LHCN-M2 (cell line): ENCODE data around the gene OSER1. TPM values are rescaled to one million over a fixed set of nuclear protein-coding genes. Genes with fewer than 3 reads are reported as not detected.
A peak's percentile ranks its signal among the peaks of the same experiment; 100 is the strongest.

Experiments used
- DNase-seq: peaks from one replicate; pipeline ENCODE4 v3.0.0-alpha.2; 2012; ENCODE audit warnings: low read depth
- total RNA-seq: library from RNA; depleted of rRNA; stranded (reverse); fragments of >200 nt; gene quantifications from 2 replicates; pipeline ENCODE4 v1.2.3, GENCODE V29; 2014

The OSER1 gene
- total RNA-seq, 1 experiment from 2014 or later: 35.5 TPM

DNA sequence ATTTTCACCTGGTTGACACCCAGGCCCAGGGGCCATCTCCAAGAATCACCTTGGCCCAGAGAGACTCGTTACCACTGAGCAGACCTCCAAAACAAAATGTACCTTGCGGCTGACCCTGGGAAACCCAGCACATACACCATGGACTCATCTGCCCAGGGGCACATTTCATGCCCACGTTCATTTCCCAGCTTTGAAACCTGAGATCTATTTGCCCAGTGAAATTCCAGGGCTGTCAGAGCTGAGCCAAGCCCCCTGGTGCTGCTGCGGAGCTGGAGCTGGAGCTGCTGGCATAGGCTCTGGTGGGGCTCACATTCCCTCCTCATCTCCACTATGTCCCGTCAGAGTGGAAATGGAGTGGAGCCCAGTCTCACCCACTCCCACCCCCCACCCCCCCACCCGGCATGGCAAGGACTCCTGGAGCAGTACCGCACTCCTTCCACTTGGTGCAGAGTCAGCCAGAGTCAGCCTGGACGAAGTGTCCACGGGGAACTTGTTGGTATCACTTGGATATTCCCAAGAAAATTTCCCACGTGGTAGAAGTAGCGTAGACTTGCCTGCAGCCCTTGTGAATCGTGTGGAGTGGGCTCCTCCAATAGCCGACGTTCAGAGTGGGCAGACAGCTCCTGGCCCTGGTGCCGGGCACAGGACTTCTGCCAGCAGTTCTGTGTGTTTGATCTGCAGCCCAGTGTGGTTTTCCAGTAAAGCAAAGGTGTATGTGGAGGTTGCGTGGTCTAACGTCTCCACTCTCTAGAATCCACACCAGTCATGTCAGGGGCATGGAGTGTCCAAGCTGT, 18.1 kb upstream of the OSER1 start:
- no peak for DNase-seq

DNA sequence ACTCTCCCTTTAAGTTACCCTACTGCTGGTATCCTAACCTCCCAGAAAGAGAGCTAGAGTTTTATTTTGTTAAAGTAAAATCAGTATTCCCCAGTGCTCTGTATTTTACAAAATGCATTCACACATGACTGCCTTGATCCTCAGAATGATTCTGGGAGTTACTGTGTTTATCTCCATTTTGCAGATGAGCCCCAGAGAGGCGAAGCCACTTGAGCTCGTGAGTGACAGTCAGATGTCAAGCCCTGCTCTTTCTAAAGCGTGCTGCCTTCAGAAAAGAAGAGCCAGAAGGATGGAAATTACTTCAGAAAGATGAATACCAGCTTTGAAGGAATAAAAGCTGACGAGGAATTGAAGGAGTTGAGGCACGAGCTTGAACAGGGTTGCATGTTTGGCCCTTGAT, 14.1 kb upstream of the OSER1 start:
- DNase-seq: no peak

DNA sequence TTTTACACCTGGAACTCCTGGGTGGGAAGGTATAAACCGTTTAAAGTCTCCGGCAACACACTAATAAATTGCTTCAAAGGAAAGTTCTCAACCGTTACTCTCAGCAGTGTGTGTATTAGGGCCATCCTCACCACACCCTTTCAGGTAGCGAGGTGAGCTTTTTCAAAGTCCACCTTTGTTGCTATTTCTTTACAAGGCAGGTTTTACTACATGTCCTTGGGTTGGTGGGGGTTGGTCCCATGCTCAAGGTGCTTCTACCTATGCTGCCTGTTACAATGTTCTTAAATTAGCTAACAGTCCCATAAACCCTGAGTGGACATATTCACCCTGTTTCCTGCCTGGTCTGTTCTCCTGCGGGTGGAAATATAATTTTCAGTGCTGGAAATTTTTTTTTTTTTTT, 13.2 kb upstream of the OSER1 start:
- no peak for DNase-seq

DNA sequence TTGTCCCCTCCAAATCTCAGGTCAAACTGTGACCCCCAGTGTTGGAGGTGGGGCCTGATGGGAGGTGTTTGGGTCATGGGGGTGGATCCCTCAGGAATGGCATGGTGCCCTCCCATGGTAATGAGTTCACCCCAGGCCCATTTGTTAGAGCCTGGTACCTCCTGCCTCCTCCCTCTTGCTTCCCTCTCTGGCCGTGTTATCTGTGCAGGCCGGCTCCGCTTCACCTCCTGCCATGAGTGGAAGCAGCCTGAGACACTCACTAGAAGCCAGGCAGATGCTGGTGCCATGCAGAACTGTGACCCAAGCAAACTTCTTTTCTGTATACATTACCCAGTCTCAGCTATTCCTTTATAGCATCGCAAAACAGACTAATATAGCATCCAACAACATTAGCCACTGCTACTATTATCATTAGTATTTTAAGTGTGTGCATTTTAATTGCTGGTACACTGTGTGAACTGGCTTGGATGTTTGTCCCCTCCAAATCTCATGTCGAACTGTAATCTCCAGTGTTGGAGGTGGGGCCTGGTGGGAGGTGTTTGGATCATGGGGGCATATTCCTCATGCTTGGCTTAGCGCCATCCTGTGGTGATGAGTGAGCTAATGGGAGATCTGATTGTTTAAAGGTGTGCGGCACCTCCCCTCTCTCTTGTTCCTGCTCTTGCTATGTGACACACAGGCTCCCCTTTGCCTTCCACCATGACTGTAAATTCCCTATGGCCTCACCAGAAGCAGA, 12.2 kb upstream of the OSER1 start:
- no peak for DNase-seq

DNA sequence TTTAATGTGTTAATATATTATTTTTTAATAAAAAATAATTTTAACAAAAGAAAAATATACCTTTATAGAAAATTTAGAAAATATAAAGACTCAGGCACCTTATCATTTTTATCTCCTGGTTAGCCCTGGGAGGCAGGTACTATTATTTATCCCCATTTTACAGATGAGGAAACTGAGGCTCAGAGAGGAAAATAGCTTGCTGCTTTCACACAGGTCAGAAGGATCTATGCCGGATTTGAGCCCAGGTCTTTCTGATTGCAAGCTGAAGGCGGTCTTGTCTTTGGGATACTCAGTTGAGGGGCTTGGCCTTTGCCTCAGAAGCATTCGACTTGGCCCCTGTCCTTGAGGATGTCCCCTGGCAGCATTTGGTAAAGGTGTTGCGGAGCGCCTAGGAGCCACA, 11.5 kb upstream of the OSER1 start:
- DNase-seq: no peak

DNA sequence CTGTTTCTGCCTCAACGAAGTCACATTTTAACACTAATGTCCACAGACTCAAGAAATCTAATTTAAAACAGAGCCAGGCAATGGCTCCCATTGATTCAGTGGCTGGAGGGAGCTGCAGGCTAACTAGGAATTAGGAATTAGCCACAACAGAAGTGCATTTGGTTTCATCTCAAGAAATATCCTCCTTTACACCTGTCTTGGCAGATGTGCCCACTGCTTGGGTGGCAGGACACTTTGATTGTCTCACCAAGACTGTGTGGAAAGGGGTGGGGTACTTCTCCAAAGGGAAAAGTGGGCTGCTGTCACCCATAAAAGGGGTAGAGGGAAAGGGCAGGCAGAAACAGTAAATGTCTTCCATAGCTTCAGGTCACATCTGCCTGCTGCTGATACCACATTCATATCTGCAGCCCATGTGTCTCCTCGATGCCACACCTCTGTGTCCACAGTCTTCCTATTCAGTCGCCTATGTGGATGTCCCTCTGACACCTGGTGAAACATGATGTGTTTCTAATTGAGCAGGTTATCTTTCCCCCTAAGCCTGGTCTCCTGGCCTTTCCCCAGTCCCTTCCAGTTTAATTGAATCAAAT, 10.9 kb upstream of the OSER1 start:
- no peak for DNase-seq

DNA sequence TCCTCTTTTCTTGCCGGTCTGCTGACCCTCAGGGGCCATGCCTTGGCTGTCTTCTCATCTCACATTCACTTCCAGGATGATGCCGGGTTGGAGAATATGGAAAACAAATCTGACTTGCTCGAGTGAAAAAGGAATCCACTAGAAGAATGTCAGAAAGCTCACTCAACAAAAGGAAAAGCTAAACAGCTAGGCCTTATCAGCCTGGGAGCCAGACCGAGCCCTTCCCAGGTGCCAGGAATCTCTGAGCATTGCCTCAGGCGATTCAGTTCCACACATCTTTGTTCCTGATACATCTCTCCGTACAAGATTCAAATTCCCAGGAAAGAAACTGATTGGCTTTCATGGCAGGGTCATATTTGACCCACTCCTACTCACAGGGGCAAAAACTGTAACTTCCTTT, 9.2 kb upstream of the OSER1 start:
- DNase-seq: no peak

DNA sequence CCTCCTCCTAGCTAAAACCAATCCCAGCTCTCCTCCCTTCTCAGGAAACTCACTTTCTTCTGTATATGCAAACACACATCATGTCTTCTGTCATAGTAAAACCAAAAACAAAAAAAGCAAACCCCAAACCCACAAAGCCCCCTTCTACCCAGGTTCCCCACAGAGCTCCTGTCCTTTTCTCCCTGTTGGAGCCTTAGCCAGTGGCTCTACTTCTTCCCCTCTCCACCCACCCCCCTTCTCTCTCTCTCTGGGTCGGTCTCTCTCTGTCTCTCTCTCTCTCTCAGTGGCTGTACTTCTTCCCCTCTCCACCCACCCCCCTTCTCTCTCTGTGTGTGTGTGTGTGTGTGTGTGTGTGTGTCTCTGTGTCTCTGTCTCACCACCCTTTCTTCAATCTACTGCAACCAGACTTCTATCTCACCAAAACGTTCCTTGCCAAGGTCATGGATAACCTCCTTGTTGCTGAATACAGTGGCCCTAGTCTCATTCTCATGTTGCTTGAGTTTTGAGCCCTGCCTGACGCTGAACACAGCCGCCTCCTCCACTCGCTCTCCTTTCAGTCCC, 8.7 kb upstream of the OSER1 start:
- DNase-seq: no peak

DNA sequence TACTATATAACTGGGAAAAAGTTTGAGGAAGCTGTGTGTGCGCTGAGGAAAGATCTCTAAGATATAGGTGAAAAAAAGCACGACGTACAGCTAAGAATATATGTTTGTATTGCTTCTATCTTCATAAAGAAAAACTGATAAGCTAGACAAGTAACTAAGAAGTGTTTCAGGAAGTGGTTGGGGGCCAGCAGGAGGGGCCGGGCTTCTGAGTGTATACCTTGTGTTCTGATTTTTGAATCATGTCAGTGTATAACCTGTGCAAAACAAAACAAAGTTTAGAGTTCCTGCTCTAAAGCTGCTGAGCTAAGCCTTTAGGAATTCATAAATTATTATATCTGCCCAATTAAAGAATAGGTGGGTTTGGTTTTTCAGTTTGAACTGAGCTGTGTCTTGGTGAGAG, 7.9 kb upstream of the OSER1 start:
- DNase-seq: no peak

DNA sequence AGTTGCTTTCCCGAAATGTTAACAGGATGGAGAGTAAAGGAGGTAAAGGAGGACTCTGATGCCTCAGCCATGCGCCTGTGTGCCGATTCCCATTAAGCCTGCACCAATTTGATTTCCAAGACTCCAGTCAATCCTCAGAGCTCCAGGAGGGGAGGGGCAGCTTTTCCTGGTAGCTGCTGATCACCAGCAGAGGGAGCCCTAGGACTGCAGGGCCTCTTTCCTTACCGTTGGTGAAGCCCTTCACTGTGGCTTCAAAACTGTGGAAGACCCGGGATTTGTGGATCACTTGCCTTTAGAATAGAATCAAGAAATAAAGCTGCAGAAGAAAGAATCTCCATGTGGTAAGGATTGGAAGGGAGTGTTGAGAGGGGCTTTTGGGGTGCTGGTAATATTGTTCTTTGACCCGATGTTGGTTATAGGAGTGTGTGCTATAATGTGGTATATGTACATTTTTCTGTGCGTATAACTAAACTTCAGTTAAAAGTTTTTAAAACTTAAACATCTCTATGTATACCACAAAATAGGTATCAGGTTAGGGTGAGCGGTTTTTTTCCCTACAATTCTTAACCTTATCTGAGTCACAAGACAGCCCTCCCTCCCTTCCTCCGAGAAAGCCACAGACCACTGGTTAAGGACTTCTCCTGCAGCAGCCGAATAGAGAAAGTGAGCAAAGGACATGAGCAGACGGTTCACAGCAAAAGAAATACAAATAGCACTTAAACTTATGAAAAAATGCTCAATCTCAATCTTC, 6.9 kb upstream of the OSER1 start:
- DNase-seq: peak; percentile 65

DNA sequence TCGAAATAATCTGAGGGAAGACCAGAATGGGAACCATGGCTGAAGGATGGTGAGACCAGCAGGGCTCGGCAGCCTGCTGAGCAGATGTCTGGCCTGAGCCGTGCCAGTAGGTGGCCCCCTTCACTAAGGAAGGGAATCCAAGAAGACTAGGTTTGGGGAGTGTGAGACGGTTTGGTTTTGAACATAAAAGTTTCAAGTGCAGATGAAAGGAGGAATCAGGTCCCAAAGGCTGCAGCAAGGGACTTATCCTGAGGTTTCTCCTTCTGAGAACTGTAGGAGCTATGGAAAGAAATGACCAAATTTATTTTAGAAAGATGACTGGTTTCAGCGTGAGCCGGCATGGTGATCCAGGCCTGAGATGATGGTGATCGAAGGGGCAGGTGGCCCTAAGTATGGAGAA, 4.6 kb upstream of the OSER1 start:
- peak; percentile 62 for DNase-seq

DNA sequence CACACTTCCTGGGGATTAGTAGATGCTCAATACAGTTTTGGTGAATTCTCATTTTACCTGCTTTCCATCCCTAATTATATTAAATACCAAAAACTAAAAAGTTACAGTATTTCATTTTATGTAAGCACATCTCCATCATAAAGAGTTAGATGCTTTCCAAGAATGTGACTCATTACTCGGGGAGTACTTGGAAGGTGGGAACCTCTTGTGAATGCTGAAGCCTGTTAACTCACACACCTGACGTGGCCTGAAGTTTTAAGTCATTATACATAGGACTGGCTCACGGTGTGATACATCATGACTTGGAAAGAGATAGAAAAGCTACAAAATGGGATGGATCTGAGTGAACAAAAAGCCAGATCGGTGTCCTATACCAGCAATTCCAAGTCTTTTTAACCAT, 2.2 kb upstream of the OSER1 start:
- DNase-seq: no peak

DNA sequence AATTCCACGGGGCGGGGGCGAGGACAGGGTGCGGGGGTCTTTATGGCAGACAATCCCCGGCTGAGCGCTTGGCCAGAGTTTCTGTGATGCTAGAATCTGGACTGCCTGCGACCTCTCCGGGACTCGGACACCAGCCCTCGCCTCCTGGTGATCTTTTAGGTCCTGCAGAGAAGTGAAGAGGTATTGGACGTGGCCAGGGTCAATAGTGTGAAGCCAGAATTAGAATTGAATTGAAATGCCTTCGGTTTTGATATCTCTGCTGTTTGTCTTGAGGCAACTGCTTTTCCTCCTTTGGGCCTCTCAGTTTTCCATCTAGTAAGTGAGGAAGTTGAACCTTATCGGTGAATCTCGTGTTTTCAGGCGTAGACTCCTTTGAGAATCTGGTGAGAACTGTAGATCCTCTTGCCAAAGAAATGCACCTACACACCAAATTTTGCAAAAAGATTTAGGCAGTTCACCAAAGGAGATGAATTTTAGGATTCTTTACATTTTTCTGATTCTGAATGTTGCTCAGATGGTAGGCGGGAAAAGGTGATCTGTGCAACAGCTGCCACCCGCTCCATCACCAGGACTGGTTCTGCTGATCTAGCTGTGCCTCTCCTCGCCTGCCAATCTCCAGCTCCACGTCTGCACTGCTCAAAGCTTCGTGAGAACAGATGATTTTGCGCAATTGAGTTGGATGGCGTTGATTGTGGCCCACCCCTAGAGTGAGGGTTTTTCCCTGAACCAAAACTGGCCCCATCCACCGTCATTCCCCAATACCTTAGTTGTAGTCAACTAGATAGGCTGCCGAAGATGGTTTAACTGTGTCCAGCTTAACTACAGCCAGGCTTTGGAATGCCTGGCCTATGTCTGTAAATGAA, 837 bp upstream of the OSER1 start:
- peak; percentile 60 for DNase-seq

DNA sequence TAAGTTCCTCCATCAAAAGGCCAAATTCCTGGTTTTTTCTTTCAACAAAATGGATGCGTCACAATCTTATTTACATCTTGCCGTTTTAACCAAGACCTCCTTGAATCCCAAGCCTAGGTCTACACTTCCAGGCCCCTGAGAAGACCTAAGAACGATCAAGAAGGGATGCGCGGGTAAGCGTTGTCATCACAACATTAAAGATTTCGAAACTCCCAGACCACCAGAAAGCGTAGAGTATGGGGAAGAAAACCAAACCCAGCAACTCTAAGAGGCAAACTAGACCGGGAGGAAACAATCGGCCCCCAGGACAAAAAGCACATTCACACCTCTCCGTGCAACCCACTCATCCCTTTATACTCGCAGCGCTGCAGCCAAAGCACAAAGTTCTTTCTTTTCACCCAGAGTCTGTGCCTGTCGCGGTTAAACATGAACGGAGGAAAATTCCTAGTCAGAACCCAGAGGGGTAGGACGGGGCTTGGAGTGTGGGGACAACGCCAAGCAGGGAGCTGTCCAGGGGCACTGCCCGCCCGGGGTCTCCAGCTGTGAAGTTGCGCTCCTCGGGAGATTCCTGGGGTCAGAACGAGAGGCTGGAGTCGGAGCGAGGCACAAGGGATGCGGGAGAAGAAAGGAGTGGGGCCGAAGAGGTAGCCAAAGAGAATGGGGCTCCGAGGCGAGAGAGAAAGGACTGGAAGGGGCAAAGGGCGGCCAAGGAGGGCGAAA, 725 bp downstream of the OSER1 start:
- DNase-seq: no peak

DNA sequence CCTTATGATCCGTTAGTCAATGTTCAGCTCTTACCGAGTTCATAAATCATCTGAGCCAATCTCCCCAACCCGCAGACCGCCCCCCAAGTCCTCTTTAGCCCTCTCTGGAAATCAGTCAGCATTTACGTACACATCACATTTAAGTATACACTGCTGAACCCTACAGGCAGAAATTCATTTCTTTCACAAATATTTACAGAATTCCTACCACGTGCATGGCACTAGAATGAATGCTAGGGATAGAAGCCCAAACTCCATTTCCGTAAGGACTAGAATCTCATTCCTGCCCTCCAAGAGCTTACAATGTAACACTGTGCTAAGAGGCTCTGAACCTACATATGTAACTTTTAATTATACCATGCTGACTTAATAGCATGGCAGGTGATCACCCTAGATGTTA, 1.8 kb downstream of the OSER1 start:
- no peak for DNase-seq

DNA sequence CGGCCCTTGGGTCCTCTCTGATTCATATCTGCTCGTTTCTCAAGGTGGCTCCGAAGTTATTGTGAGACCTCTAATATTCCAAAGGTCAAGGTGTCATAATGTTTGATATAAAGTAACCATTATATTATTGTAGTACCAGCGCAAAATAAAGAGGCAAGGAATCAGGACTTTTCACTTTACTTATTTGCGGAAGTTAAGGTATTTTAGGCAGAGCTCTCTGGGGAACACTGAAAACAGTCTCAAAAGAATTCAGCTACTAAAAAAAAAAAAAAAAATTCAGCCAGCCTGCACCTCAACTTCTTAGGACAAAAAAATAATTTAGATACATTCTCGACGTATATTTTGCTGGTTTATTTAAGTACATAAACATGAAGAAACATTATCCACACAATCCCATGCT, 2.4 kb downstream of the OSER1 start:
- DNase-seq: no peak

DNA sequence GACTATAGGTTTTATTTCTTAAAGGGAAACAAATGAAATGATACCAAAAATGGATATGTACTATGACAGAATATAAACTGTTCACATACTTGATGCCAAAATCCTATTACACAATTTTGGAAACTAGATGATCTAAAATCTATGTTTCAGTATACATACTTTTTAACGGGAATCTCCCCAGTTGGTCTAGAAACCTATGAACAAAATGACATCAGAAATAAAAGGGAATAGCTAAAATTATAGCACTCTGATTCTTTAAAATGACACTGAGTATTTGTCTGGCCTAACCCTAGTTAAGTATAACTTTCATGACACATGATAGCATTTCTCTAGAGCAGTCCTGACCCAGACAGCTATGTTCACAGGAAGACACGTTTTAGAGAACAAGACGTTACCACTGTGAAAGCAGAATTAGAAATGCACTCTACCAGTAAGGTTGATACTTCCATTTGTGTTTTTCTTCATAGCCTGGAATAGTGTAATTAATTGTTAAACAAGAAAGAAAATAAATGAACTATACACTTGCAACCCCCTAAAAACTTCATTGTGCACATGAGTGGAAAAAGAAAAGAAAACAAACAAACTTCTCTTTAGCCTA, 3.3 kb downstream of the OSER1 start:
- DNase-seq: peak; percentile 29

DNA sequence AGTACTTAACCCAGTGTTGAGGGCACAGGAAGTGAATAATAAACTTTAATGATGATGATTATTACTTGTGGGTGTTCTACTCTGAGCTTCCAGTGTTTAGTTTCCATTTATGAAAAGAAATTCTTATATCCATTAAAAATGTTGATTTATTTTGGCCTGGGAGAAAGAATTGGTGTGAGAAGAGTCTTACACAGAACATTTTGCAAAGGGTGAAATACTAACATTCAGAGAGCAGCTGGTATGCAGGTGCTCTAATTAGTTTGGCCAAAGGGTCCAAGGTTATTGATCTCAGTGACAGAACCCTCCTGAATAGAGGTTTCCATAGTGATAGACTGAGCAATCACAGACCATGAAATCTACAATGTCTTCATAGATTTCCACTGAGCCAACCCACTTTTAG, 4.4 kb downstream of the OSER1 start:
- no peak for DNase-seq

DNA sequence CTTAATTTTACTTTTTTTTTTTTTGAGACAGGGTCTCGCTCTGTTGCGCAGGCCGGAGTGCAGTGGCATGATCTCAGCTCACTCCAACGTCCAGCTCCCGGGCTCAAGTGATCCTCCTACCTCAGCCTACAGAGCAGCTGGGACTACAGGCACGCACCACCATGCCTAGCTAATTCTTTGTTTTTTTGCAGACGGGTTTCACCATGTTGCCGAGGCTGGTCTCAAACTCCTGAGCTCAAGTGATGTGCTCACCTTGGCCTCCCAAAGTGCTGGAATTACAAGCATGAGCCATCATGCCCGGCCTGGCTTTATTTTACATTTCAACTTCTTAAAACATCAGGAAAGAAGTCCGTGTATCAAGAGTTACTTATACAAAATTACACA, 5.7 kb downstream of the OSER1 start:
- DNase-seq: no peak
